HG03108 (cell line): ENCODE data around the gene NFIB.
A peak's percentile ranks its signal among the peaks of the same experiment; 100 is the strongest.

Experiments used
- ATAC-seq: cut with Tn5 transposase; IDR thresholded peaks from one replicate; pipeline ENCODE4 v1.9.1; 2021; ENCODE audit warnings: moderate library complexity; ENCODE audit not compliant: unreplicated experiment

The NFIB gene

DNA sequence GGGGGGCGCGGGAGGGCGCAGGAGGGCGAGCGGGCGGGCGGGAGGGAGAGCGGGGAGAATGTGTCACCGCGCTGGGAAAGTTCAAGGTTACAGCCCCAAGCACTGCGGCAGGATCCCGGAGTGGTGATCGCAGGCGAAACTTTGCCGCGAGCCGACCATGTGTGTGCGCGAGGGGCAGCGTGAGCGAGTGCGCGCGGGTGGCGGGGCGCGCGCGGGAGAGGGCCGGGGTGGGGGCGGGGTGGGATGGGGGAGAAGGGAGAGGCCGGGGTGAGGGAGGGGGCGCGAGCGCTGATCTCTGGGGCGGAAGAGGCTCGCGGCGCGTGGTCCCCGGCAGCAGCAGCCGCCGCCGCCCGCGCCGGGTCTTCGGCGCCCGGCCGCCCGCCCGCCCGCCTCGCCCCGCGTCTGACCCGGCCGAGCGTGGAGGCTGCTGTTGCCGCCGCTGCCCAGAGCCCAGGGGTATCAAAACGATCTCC, at the start of gene NFIB:
Gene NFIB (minus strand): TSS at position 191 of the 473 bp plus-strand sequence. CDS start 630 bp downstream, outside the sequence.
- no peak for ATAC-seq

DNA sequence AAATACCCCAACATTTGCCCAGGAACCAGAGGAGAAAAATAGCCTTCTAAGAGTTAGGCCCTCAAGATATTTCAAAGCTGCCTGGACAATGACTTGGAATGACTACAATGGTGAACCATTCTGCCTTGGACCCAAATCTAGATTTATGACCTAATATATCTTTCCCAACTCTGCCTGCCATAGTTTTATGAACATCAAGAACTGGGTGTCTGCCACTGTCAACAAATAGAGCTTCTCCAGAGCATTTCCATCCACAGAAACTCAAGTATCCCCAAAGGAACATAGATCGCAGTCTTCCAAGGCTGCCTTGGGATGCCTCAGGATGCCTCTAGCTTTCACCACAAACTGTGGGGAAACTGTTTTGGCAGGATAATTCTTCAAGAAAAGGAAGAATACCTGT, 48.2 kb upstream of the NFIB start:
- ATAC-seq = no peak

DNA sequence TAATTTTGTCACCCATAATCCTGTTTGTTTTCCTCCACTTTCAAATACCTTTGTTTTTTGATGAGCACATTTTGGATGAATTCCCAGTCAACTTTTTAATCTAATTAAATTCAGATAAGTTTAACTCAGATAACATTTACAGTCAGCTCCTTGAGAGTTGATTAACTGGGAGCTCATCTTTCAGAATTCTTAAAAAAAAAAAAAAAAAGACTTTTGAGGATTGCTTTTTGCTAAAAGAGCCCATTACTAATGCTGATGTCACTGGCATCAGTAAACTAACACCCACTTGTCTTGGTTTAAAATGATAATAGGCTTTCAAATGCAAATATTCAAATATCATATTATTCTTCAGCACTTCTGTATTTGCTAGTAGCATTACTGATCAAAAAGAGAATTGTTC, 47.1 kb upstream of the NFIB start:
- ATAC-seq = no peak

DNA sequence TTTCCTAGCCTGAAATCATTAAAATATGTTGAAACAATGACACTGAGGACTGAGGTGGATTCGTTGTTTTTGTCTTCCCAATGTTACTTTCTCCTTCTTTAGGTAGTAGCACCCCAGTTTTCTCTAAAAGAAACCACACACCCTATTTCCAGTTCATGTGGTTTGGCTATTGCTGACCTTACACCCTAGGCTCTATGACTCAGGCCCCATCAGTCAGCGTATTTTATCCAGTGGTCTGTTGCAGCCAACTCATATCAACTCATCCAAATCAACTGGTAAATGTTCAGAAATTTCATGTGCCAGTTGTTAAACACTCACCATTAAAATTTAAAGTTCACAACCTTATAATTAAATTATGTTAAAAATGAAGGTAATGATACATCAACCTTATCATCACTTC, 44.6 kb upstream of the NFIB start:
- ATAC-seq = no peak

DNA sequence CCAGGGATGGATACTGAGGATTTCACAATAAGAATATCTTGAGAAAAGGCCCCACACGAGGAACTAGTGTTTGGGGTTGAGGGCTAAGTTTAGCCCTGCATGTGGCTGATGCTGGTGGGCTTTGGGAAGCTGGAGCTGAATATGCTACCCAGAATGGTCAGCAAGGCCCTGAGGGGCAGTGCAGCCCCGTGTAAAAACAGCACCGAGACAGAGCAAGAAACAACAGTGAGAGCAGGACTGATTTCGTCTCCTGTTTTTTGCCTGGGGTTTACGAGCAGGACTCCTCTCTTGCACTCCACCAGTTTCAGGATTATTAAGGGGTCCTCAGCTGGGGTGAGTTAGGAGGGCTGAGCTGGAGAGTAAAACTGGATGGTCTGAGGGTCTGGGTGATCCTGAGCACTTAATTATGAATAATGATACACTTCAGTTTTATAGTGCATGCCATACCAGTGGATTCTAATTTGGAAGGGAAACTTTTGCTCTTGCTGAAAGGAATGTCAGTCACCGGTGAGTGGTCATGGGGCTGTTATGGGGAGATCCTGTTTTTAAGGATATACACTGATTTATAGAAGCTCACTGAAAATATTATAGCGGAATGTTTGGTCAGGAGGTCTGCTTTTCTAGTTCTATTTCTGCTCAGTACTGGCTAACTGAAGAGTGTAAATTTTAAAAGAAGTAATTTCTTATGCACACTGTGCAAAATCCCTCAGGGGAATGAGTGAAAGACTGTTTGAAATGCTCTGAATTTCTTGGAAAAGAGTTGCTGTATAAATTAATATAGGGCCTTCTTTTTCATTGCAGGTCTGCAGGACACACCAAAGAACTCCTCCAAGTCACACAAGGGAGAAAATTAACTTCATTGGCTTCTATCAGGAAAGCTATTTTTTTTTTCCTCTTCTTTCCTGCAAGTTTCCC, 42.7 kb upstream of the NFIB start:
- ATAC-seq = no peak

DNA sequence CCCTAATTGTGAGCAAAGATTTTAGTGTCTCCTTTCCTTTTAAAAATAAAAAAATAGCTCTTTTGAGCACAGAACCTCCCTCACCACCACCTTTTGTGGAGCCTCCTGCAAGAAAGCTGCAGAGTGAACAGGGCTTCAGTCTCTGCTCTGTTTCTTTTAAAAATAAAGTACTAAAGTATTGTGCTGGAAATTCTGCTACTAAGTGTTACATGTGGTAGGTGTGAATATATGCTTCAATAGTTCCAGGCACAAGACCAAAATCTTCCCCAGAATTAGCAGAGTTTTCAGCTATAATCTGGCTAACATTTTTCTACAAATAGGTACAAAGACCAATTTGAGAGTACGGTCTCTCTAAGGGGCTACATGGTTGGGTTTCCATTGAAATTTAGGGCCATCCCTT, 40.3 kb upstream of the NFIB start:
- ATAC-seq = no peak

DNA sequence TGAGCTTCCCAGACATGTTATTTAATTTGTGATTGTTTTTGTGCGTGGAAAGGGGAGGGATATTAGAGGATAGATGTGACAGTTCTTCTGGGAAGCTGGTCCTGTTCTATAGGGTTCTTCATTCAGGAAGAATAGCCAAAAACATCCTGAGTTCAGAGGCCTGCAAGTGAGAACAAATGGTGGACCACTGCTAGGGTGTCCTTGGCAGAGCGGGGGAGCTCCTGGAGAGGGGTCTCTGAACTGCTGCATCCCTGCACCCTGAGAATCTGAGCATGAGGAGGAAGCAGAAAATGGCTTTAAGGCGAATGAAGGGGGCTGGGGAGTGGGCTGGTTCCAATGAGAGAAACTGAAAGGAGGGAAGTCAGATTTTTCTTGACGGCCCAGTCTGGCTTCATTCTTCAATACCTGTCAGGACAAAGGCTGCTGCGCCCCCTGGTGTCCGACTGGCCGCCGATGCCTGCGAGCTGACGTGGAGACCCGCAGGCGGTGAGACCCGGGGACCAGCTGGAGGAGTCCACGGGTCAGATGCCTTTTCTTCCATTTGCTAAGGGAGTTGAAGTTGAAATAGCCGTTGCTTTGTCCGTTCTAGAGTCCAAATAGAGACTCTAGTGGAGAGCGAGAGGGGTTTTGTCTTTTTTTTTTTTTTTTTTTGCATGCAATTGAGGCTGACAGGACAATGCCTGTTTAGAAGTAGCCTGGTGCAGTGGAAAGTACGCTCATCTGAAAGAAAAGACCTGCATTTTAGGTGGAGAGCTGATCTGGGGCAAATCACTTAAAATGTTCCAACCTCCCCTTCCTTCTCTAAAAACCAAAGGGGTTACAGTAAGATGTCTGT, 39.5 kb upstream of the NFIB start:
- peak; percentile 57 for ATAC-seq

DNA sequence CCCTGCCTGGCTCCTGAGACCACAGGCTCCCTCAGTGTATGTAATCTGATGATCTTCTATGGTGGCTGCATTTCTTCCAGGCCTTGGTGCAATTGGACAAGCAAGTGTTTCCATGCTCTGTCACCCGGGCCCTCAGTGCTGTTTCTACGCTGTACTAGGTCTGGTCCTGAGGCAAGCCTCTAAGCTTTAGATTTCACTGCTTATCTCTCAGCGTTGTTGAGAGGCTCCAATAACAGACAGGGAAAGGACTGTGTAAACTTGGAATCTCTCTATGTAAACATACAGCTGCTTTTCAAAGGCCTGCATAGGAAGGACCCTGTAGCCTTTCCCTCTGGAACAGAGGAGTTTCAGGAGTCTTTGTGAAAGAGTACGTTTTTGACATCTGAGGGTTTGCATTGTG, 38.6 kb upstream of the NFIB start:
- ATAC-seq = no peak

DNA sequence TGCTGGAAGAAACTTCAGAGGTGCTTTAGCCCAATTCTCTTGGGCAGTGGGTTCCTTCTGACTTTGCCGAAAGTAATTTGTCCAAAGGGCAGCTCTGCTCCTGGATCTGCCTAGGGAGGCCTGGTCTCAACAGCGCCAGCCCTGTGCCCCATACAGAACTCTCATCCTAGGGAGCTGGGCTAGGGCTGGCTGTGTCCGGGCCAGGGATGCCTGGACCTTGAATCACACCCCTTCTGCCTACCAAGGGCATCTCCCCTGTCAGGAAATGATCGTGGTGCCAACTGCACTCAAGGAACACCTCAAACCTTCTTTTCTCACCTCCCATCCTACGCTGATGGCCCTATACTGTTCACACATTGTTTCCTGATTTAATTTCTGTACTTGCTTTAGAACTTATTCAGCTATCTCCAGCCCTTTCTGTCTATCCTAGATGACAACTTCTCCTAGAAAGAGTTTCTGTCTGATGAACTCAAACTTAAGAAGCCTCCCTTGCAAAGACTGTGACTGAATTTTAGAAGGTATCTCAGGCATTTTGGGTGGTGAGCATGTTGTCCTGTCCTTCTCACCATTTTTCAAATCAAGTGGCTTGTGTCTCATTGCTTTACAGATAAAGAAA, 37.4 kb upstream of the NFIB start:
- no peak for ATAC-seq

DNA sequence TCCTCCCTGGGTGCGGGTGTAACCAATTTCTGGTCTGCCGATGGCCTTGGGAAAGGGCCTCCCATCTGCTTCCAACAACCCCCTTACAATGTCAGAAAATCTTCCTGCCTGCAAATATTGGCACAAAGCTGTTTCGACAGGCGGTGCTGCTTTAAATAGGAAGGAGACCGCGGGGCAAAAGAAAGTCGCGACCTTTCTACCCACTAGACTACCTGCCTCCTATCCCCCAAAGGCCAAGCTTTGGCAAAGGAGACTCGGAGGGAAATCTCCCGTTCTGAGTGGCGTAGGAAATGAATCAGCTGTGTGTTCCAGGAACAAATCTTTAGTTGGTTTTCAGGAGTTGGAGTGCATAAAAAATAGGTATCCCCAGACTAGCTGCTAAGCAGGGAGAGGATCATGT, 36.8 kb upstream of the NFIB start:
- ATAC-seq = no peak

DNA sequence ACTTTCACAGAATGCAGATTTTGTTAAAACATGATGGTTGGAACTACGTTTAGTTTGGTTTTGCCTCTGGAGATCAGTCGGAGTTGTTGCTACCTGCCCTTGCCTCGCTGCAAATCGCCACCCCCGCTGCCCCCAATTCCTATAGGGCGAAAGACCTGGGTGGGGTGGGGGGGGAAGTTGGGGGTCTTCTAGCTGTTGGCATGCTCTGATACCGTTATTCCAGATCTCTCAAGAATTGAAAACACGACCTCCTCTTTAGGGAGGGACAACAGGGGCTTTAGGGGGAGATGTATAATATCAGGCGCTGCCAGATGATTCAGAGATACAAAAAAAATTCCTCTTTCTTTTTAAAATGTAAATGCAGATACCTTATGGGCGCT, 36.4 kb upstream of the NFIB start:
- ATAC-seq = no peak

DNA sequence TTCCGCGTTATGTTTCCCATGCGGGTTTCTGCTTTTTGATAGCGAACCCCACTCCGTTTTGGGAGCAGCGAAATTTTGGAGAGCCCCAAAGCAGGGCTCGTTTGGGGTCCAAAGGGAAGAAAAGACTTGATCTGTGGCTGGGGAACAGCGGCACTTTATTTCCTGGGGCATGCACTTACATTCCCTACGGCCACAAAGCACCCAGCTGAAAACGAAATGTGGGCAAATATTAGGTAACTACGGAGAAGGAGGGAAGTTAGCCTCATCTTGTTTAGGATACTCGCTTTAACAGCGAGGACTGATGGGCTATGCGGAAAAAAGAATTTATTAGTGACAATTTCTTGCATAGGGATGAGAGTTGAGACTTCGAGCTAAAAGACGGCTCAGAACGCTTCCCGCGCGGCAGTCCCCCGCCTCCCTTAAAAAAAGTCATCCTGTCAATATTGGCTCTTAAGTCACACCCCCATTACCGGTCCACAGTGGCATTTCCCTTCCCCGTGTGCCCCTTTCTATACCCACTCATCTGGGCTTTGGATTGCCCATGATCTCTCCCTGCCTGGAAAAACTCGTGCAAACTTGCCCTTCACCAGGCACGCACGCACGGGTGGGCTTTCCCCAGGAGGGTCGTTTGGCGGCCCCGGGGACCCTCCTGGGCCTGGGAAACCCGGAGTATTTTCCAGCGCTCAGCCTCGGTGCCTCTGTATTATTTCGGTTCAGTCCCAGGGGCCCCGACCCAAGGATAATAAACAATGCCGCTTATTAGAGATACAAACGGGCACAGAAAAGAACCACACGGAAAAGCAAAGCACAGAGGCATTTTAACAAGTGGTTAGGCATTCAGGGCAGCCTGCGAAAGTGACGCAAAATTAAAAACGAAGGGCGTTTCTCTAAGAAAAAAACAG, 35.8 kb upstream of the NFIB start:
- no peak for ATAC-seq

DNA sequence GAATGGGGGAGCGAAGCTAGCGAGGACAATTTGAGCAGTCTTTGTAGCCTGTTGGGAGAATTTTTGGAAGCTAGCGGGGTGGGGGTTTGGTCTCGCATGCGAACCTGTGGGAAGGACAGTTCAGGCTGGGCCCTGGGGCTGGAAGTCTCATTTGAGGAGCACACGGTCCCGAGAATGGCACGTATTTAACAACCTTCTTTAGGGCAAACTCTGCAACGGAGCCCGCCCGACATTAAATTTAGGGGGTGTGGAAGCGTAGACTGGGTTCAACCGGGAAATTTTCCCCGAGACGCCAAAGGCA, 35.2 kb upstream of the NFIB start:
- no peak for ATAC-seq

DNA sequence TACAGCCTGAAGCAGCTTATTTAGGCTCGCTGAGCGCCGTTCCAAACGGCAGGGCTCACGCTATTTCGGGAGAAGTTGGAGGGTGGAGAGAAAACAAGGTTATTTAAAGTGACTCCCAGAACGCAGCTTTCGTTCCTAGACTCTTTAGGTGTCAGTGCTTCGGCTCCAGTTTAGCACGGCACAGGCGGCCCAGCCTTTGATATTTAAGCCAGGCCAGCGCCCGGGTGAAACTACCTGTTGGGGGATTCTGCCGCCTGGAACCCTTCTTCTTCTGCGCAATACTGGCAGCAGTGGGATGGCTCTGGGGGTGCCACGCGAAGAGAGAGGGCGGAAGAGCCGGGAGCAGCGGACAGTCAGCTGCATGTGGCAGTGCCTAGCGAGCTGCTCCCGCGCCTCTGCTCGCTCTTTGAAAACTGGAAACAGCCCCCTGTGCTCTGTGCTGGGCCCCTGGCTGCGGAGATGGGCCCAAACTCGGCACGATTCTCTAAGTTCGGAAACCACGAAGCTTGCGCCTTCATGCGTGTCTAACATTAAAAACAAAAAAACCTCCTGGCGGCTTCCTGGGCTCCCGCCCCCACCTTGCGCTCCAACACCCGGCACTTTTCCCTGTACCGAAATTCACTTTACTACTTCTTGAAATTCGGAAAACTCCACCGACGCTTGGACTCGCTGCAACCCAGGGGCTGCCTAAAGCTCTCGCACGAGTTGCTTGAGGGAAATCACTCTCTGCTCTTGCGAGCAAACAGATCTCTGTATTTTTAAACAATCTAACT, 34.6 kb upstream of the NFIB start:
- no peak for ATAC-seq

DNA sequence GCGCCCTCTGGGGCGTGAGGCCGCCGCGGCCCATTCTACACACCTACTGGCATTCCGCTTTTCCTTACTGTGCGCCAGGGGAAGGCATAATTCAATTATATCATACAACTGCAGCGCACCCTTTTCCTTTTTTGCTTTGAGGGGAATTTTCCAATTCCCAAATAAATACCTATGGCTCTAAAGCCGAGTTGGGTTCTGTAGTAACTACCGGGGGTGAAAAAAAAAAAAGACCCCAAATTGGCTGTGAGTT, 34.1 kb upstream of the NFIB start:
- no peak for ATAC-seq

DNA sequence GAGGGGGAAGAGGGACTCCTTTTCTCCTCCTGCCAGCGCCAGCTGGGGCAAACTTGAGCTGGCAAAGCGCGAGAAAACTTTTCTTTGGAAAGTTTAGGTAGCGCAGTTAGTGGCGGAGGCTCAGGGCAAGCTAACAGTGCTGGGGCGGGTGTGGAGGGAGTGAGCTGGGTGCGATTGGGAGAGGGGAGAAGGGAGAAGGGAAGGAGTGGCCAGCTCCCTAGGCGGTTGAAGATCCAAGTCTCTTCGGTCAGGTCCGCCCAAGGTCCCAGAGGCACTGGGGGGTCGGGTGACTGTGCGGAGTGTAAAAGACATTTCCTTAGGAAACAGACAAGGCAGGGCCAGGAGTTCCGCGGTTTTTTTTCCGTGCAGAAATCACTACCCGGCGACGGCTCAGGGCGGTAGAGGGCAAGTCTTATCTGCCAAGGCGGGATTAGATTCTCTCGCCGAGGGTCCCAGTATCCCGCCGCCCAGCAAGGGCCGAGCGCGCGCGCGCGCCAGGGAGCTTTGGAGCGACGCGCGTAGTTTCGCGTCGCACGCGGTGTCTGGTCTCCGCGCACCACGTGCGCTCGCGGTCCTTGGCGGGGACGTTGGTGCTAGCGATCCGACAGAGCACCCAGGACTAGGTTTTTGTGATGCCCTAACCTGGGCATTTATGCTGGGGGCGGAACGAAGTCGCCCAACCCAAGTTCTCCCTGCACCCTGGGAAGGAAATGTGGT, 33.6 kb upstream of the NFIB start:
- no peak for ATAC-seq

DNA sequence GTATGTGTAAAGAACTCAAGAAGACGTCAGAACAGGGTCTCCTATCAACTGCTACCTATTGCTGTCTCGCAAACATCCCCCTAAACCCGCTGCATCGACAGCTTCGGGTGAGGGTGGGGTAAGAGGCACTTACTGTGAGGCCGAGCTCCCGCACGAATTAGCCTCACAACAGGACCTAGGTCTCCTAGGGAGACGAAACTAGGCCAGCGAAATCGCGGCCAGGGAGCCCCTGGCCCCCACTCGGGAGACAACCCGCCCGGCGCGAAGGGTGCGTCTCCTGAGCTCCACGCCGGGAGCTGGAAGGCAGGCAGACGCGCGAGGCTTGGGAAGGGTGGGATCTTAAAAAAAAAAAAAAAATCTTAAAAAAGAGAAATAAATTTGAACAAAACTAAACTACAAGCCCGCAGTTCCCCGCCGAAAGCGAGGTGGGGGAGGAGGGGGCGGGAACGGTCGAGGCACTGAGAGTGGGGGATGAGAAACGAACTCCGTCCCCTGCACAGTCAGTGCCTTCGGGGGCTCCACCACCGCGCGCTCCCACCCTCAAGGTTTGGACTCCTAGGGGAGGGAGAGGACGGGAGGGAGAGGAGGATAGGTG, 33.0 kb upstream of the NFIB start:
- ATAC-seq = no peak

DNA sequence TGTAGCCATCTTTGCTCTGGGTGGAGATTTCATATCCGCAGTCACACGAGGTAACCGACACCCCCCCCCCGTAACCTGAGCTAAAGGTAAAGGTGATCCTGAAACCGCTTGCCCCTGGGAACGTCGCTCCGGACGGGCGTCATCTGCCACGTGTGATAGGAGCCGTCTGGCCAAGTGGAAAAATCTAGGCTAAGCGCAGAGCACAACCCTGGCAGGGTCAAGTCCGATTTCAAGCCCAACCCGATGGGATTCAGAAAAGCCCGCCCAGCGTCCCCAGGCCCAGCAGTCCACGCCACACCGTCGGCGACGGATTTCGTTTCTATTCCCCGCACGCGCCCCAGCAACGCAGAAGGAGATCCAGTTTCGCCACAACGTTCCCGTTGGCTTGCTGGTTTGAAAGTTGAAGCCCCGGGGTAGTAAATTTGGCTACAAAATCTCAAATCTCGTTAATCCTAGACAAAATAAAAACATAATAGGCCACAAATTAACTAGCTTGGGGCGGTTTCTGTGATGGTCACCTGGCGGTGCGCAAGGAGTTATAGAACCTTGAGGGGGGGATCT, 32.4 kb upstream of the NFIB start:
- ATAC-seq = no peak
